Lung (tissue), 12 donors: Measurements from ENCODE around the gene CIP2A. TPM values are rescaled to one million over a fixed set of nuclear protein-coding genes. Genes with fewer than 3 reads are reported as not detected.
A peak's percentile ranks its signal among the peaks of the same experiment; 100 is the strongest.

Experiments
- ATAC-seq: fragments of 200-7000 bp; cut with Tn5 transposase; one replicate; pipeline ENCODE4 v1.9.1; 2020; ENCODE audit warnings: moderate number of reproducible peaks; ENCODE audit not compliant: insufficient read depth, low FRiP score
- DNase-seq, 3 donors: peaks; one replicate each; pipeline ENCODE4 v3.0.0-alpha.2; 2013 to 2017
- H3K27ac ChIP-seq, 2 donors: one replicate each; pipeline ENCODE4 v1.5.1; 2013; ENCODE audit warnings: mild to moderate bottlenecking in 2 of 2, moderate library complexity in 2 of 2, control low read depth in 1 of 2, inconsistent platforms in 1 of 2, low read depth in 1 of 2, low read length in 1 of 2
- H3K27me3 ChIP-seq, 3 donors: one replicate each; pipeline ENCODE4 v1.5.1; 2013; ENCODE audit warnings: low read length in 2 of 3; ENCODE audit not compliant: control insufficient read depth in 3 of 3, insufficient read depth in 3 of 3
- H3K36me3 ChIP-seq, 4 donors: one replicate each; pipeline ENCODE4 v1.5.1; 2013; ENCODE audit warnings: low read length in 4 of 4, mild to moderate bottlenecking in 1 of 4, moderate library complexity in 1 of 4; ENCODE audit not compliant: control insufficient read depth in 4 of 4, insufficient read depth in 4 of 4
- H3K4me1 ChIP-seq, 5 donors: one replicate each; pipeline ENCODE4 v1.5.1; 2013; ENCODE audit warnings: low read length in 5 of 5, mild to moderate bottlenecking in 2 of 5, moderate library complexity in 1 of 5; ENCODE audit not compliant: control insufficient read depth in 5 of 5, insufficient read depth in 5 of 5
- H3K4me3 ChIP-seq: one replicate; pipeline ENCODE4 v1.5.1; 2013; ENCODE audit warnings: mild to moderate bottlenecking, control low read depth, moderate library complexity
- H3K9ac ChIP-seq, 2 donors: one replicate each; pipeline ENCODE4 v1.5.1; 2013; ENCODE audit warnings: low read length in 2 of 2, control low read depth in 1 of 2; ENCODE audit not compliant: insufficient read depth in 1 of 2
- H3K9me3 ChIP-seq, 4 donors: one replicate each; pipeline ENCODE4 v1.5.1; 2013; ENCODE audit warnings: low read length in 3 of 4, mild to moderate bottlenecking in 1 of 4, moderate library complexity in 1 of 4; ENCODE audit not compliant: control insufficient read depth in 4 of 4, insufficient read depth in 3 of 4
- CTCF ChIP-seq: IDR thresholded peaks from 2 replicates; pipeline ENCODE4 v1.5.1; 2012; ENCODE audit warnings: mild to moderate bottlenecking; ENCODE audit errors: control extremely low read depth, extremely low read depth
- WGBS, 2 donors: extraction: QIAGEN DNeasy Blood & Tissue Kit; methylation state at CpG; one replicate each; pipeline ENCODE4 v1.1.7; 2013; 5-methylcytosine and 5-hydroxymethylcytosine counted together
- polyA plus RNA-seq, 2 donors: library from polyadenylated mRNA; stranded (reverse); fragments of 200-250 nt; gene quantifications; one replicate each; pipeline ENCODE4 v1.2.1, GENCODE V29; 2013
- total RNA-seq, 2 donors: library from RNA; depleted of rRNA in 1 of 2; stranded (reverse); fragments of >200 nt in 1 of 2; gene quantifications; one replicate each; pipeline ENCODE4 v1.2.1, GENCODE V29; 2014 to 2021
- donor health status: control.
- donor health status: control.
- donor health status: Bipolar disorder and iron deficiency.
- donor health status: healthy.
- donor health status: DM: yes; HTN: yes; CAD: no.

The CIP2A gene
- total and polyA plus RNA-seq, 4 donors: 1.1 to 12.9 (median 2.1) TPM

- Histone ChIP-seq H3K4me1 (peaks cover 0 to 5% (median 0%) of the 10 kb centered on the region in 5 donors), H3K4me3 (no peak overlapping the region), H3K9ac (no peak overlapping the region), H3K27me3 (no peaks in the 10 kb centered on the region), H3K9me3 (no peaks in the 10 kb centered on the region), H3K36me3 (peaks cover 0 to 4% (median under 1%) of the 10 kb centered on the region in 4 donors), H3K27ac (no peak overlapping the region)
- no peak for TF ChIP-seq CTCF
- 40 to 61% methylated on average over 5 of the region's 5 CpGs for WGBS, 2 donors
- DNase-seq (peak in 1 of 3 donors; percentile 9), ATAC-seq (no peak)
Observed at GRCh38 chr3:108602249-108602934, 13.2 kb upstream of the CIP2A start.

DNA sequence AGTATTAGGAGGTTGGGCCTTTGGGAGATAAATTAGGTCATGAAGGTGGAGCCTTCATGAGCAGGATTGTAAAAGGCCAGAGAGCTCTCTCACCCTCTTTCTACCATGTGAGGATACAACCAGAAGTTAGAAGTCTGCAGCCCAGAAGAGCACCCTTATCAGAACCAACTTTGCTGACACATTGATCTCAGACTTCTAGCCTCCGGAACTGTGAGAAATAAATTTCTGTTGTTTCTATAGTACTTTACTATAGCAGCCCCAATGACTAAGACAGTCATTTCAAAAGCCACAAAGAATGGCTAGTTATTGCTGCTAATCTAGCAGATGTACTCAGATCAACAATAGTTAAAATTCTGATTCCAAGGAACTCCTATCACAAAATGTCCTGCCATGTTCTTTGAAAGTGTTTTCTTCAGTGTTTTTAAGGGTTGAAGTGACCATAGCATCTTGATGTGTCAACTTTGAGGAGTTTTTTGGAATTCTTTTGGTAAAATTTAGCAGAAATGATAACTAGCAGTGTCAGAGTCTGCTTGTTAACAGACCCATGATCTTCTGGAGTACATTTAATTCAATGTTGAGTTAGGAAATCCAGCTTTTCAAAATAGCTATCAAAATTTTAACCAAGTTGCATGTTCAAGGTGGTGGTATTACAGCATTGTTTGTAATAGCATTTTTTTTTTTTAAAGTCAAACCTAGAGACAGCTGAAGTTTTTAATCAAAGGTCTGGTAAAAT, 10.6 kb upstream of the CIP2A start:
- no peak overlapping the region for H3K9ac ChIP-seq
- no peaks in the 10 kb centered on the region for H3K36me3 ChIP-seq
- ATAC-seq: no peak
- no peaks in the 10 kb centered on the region for H3K27me3 ChIP-seq
- H3K9me3 ChIP-seq: no peaks in the 10 kb centered on the region
- H3K4me1 ChIP-seq: peaks cover 0 to 5% (median 0%) of the 10 kb centered on the region in 5 donors
- DNase-seq: no peak
- no peak for TF ChIP-seq CTCF
- 95 to 97% methylated on average over 1 of the region's 1 CpG for WGBS, 2 donors
- no peak overlapping the region for H3K4me3 ChIP-seq
- H3K27ac ChIP-seq: no peak overlapping the region

- ATAC-seq (no peak), DNase-seq (no peak)
- Histone ChIP-seq H3K27me3 (no peaks in the 10 kb centered on the region), H3K9me3 (no peaks in the 10 kb centered on the region), H3K27ac (no peak overlapping the region), H3K9ac (no peak overlapping the region), H3K4me1 (peaks cover 0 to 5% (median 0%) of the 10 kb centered on the region in 5 donors), H3K36me3 (no peaks in the 10 kb centered on the region), H3K4me3 (no peak overlapping the region)
- no peak for TF ChIP-seq CTCF
- WGBS, 2 donors: 77 to 79% methylated on average over 5 of the region's 5 CpGs
Observed at GRCh38 chr3:108598375-108598774, 9.1 kb upstream of the CIP2A start.
